GM18526 (cell line): ENCODE results near the gene LSG1.

Source experiments
- POLR2A ChIP-seq: IDR thresholded peaks from 3 replicates; pipeline ENCODE4 v1.6.1; 2011; ENCODE audit not compliant: insufficient read length; ENCODE audit errors: extremely low read depth

Gene LSG1

DNA sequence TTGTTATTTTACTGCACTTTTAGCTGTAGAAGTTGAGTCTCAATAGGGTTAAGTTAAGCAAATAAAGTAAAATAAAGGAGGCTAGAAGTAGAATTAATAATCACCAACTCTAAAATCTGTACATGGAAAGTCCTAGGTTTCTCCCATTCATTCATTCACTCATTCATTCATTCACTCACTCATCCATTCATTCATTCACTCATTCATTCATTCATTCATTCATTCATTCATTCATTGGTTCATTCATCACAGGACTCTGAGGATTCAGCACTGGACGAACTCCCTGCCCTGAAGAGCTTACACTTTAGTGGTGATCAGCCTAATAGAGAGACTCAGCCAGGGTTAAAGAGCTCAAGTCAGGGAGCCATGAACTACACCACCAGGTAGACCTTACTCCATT is 4.5 kb upstream of the LSG1 start:
- no peak for TF ChIP-seq POLR2A

DNA sequence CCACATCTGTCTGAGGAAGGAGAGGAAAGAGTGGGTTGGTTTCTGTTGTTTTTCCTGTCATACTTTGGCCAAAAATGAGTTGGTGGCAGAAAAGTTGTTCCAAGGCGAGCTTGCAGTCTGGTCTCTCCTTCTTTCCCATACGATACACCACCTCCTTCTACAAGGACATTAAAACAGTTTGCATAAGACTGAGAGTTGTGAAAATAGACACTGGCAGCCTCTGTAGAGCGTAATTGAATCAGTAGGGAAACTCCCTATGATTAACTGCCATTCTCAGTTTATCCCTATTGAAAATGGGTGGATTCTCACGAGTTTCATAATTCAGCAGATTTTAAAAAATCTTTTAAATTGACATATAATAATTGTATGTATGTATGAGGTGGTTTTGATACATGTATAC is 3.7 kb upstream of the LSG1 start:
- no peak for TF ChIP-seq POLR2A

DNA sequence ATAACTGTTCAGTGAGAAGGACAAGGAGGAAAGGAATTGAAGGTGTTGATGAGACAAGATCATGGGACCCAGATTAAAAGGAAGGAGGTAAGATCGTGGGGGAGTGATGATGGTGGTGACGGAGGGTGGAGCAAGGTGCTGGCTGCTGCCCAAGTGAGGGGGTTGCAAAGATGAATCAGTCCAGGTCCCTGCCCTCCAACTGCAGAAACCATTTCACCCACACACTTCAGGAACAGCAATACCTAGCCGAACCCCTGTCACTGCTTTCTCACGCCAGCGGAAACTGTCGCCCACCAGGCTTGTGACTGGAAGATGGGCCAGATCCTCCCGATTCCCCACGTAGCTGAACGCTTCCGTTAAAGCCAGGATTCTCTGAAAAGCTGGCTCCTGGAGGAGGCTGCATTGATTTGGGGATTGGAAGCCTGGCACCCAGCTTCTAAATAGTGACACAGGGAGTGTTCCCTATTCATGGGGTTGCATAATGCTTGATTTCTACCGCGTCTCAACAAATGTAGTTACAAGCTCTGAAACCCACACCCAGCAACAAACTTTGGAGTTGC is 3.2 kb upstream of the LSG1 start:
- TF ChIP-seq POLR2A: no peak

DNA sequence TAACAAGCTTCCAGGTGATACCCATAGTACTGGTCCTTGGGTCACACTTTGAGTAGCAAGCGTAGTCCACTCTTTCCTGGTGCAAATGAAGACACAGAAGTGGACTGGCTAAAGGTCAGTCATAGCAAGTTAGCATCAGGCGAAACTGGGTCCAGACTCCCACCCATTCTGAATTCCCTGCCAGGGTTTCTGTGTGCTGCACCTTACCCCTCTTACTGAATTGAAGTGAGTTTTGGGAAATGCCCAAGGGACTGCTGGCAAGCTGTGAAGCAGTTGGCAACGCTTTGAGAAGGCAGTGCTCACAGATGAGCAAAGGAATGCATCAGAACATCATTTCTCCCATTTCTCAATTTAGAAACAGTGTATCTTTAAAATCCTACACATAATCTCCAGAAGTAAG is 1.8 kb upstream of the LSG1 start:
- no peak for TF ChIP-seq POLR2A

DNA sequence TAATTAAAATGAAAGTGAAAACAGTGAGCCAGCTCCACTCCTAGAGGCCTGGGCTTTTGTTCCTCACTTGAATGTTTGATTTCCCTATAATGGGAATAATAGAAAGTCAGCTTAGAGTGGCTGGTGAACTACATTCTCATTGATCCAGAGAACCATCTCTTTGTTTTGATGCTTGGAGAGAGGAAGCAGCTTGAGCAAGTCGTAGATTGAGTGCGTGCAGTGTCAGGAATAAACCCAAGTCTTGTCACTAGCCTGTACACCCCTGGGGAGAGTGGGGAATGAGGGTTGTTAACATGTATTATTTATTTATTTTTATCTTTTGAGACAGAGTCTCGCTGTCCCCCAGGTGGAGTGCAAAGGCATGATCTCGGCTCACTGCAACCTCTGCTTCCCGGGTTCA is 885 bp upstream of the LSG1 start:
- TF ChIP-seq POLR2A: no peak

DNA sequence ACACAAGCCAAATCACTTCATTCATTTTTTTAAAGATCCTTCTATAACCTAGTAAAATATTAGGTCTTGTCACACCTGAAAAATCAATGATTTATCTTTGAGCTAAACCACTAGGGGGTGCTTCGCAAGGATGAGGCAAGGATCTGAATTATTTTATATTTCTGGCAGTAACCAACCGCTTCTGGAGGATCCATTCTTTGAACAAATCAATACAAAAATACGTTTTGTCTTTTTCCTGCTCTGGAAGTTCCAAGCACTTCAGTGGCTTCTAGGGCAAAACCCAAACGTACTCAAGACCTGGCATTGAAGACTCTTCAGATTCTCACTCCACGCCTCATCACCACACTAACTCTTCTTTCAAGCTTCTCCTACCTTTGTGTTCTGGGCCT is 486 bp downstream of the LSG1 start:
- no peak for TF ChIP-seq POLR2A

DNA sequence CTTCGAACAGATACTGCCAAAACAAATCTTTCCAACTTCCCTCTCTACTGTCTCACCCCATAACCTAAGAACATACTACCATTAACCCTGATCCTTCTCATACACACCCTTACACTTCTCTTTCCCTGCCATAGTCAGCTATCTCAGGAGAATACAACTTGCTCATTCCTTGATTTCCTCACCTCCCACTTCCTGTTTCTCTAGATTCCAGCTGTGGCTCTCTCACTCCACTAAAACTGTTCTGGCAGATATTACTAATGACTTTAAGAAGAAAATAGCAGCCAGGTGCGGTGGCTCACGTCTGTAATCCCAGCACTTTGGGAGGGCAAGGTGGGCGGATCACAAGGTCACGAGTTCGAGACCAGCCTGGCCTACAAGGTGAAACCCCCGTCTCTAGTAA is 4.6 kb downstream of the LSG1 start:
- no peak for TF ChIP-seq POLR2A

DNA sequence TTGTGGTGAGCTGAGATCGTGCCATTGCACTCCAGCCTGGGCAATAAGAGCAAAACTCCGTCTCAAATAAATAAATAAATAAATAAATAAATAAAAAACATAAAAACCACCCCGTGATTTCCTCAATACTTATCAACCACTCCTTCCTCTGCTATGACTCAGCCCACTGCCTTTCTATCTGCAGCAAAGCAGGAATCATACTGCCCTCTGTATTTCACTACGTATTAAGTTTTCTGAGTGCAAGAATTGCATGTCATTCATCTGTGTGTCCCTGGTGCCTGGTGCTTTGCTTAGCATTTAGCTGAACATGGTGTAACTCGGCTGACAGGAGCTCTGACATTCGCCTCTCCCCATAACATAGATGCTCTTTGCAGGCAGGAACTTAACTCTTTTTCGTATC is 7.1 kb downstream of the LSG1 start:
- TF ChIP-seq POLR2A: no peak

DNA sequence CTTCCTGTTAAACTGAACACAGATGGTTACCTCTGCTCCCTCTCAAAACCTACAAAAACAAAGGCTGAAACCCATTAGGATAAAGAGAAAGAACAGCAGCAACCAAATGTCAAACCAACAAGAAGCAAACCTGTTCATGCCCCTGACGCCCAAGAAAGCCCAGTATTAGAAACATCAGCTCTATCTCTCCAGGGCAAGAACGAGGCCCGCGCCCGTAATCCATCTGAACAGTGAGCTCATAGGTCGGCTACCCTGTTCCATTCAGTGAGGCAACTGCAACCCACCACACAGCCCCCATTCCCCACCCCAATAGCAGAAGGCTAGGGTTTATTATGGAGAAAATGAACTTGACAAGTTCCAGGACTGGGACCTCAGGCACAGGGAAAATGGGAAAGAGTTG is 10.0 kb downstream of the LSG1 start:
- no peak for TF ChIP-seq POLR2A

DNA sequence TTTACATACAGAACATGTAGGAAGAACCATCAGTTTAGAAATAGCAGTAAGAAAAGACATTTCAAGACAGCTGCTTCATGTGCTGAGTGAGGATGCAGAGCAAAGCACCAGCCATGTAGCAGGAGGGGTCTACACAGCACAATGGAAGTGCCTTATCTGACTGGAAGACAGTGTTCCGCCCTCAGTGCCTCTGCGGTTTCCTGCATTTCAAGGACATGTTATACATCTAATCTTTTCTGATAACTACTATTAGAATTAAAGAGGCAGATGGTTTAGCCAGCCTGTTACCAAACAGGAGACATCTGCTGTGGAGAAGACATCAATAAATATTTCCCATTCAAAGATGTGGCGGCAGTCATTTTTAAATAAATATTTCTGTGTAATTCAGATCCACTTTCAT is 10.6 kb downstream of the LSG1 start:
- no peak for TF ChIP-seq POLR2A

DNA sequence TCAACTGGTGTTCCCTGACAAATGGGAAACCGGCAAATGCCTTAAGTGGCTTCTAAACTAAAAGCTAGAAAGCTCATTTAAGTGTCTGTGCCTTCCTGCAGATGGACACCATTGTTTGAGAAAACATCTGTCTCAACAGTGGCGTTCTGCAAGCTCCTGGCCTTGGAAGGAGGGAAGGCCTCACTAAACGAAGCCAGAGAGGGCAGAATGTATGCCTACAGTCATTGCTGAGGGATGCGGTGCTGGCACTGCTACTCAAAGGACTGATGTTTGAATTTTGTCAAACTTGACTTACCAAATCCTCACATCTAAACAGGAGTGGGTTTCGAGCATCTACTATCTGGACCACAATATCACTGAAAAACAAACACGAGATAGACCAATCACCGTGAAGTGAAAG is 12.2 kb downstream of the LSG1 start:
- no peak for TF ChIP-seq POLR2A

DNA sequence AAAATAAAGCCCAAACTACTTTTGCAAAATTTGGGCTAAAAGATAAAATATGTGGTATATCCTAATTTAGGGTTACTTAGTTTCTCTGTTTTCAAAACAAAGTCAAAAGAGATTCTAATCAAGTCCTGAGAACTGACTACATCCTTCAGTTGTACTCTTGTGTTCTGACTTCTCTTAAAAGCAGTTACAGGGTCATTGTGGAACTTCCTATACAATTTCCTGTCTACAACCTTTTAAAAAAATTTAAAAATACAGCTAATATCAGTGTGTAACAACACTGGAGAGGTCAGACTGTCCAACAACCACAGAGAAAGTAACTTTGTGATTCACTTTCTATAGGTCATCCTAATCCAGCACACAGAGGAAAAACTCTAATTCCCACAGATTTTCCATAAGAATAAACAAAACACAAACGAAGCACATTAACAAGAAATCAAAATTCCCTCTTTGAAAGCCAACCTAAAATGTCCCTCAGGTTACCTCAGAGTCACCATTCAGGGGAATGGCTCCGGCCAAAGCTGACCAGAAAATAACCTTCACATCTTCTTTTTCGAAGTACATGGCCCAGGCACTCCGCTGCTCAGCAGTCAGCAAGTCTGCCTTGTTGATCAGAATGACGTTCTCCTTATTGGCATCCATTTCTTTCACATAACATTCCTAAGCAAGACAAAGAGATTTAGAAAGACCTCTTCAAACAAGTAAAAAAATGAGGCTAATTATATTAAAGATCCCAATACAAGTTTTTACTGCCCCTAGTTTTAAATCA is 13.3 kb downstream of the LSG1 start:
- TF ChIP-seq POLR2A: no peak

DNA sequence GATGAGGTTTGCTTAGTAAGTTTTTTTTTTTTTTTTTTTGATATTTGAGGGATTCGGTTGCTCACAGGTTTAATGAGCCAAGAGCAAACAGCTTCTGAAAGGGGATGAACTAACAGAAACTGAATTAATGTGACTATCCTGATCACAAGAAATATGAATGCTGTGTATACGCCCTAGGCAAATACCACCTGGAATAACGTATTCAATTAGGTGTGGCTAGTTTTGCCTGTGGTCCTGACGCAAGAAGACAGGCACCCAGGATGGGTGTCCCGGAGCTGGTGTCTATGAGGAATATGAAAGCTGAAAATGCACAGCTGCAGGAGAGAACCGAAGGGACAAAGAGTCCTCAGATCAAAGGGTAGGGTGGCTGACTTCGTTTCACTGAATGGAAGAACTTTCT is 14.6 kb downstream of the LSG1 start:
- TF ChIP-seq POLR2A: no peak

DNA sequence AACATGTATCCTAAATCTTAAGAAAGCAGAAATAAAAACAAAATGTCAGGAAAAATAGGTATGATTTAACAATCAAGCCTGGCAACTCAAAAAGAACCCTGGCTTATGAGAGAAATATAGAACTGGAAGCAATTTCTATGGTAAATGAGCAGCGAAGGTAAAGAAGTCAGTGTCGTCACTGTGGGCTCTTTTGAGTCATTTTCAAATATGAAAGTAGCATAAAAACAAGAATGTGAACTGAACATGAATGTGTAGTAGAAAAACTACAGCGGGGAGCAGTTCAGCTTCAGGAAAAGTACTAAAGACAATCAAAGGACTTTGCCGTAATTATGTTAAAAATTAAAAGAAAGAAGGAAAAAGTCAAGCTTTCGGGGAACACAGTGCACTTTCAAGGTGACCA is 17.5 kb downstream of the LSG1 start:
- TF ChIP-seq POLR2A: no peak

DNA sequence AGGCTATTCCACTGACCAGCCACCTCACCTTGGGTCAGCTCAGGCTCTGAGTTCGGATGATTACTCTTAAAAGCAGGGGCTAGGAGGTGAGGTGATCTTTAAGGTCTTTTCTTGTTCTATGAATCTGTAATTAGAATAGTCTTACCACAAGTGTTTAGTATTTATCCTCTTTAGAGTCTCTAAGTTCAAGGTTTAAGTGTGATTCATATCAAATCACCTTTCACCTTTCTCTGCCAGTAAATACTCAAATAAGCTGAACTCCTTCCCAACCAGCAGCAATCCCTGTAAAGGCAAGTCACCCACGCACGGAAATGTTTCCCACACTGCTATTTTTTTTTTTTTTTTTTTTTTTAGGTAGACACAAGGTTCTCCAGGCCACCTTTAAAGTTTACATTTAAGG is 24.2 kb downstream of the LSG1 start:
- TF ChIP-seq POLR2A: no peak

DNA sequence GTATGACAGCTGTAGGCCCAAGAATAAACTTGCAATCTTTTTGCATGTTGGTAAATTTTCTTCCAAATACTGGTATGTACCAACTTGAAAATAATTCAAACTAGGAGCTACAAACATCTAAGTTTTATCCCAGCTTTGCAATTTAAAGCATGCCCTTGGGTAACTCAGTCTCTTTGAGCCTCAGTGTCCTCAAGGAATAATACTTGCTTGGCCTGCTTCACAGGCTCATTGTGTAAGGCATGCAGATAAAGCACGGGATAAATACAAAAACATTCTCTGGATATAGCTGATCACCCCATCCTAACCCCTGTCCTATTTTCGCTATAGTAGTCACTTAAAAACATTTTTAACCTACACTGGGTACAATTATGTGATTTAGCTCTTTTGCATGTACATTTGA is 29.2 kb downstream of the LSG1 start:
- no peak for TF ChIP-seq POLR2A

DNA sequence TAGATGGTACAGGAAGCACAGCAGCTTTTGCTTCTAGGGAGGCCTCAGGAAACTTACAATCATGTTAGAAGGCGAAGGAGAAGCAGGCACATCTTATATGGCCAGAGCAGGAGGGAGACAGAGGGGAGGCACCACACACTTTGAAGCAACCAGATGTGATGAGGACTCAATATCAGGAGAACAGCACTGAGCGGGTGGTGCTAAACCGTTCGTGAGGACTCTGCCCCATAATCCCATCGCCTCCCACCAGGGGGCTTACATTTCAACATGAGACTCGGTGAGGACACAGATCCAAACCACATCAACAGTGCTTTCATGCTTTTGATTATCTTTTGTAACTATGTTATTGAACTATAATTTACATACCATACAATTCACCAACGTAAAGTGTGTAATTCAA is 31.2 kb downstream of the LSG1 start:
- TF ChIP-seq POLR2A: no peak
